Fibroblast of peridontal ligament (primary cell): Measurements from ENCODE around the gene NHS.

Experiments used
- DNase-seq: peaks from one replicate; pipeline ENCODE4 v3.0.0-alpha.2; 2010; ENCODE audit errors: extremely low read depth

Gene NHS

DNA sequence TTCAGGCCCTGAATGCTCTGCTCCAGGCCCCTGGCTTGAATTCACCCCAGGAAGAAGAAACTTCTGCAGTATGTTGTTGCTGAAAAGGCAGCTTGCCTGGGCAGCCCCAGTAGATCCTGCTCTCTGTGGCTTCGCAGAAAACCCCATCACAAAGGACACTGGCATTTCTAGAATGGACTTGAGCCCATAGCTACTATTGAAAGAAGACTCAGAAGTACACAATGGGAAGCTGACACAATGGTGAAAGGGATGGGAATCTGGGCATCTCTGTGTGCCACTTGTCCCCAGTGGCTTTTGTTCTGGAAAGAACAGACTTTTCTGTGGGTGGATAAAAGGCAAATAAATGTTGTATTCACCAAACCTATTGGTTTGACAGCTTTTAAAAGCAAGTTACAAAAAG is 294.9 kb downstream of the NHS start:
- DNase-seq, result no peak

DNA sequence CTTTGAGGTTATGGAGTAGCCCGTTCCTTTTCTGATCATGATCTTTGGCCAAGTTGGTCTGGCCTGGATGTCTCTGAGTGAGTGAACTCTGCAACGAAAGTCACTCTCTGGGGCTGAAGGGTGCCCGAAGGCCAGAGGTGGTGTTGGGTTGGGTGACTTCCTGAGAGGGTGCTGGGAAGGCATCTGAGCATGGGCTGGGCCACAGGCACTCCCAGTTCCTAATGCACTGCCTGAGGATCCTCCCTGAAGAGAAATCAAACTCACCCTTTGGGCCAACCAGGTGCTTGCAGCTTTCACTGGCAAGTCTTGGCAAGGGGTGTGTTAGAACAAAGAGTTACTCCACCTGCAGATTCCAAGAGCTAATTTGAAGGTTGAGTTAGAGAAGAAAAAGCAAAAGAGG is 295.9 kb downstream of the NHS start:
- no peak for DNase-seq

DNA sequence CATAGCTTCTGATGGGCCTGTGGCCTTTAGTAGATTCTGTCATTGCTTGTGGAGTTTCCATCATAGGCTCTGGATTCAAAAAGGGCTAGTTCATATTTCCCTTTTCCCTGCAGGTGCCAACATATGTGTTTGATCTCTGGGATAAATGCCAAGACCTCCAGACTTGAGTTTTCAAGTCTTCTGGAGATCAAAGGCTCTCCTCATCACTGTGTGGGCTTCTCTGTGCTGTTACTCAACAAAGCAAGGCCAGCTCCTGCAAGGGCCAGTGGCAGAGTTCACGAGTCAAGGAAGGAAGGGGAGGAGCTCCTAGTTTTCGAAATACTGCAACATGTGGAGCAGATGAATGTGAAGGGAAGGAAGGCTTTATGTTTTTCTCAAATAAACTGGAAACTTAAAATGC is 299.6 kb downstream of the NHS start:
- no peak for DNase-seq

DNA sequence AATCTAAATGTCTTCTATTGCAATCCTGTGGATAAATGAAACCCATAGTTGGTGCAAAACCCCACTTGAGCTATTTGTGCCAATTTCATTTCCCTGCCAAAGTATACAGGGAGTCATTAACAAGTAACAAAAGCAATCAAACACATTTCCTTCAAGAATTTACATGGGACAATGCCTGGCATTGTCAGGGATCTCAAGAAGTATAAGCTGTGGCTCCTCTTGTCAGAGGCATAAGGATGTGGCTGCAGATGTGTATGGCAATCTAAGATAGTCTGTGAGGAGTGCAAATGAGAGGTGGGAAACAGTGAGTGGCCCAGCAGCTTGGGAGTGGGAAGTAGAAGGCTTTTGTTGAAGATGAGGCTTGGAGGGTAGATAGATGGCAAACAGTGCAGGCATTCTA is 304.3 kb downstream of the NHS start:
- DNase-seq, result no peak

DNA sequence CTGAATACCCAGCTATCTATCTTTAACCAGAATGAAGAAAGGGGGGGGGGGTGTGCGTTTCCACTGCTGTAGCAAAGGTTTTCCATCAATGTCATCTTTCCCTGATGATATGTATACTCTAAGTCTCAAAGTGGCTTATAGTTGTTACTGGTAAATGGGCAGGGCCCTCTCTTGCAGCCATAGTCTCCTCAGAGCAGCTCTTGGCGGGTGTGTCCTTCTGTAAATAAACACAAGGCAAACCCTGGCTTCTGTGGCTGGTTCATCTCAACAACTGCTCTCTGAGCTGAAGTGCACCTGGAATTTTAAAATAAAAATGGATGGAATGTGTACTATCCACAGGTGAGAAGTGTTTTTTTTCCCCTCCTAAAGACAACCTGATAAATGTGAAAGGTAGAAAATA is 304.8 kb downstream of the NHS start:
- DNase-seq, result no peak

DNA sequence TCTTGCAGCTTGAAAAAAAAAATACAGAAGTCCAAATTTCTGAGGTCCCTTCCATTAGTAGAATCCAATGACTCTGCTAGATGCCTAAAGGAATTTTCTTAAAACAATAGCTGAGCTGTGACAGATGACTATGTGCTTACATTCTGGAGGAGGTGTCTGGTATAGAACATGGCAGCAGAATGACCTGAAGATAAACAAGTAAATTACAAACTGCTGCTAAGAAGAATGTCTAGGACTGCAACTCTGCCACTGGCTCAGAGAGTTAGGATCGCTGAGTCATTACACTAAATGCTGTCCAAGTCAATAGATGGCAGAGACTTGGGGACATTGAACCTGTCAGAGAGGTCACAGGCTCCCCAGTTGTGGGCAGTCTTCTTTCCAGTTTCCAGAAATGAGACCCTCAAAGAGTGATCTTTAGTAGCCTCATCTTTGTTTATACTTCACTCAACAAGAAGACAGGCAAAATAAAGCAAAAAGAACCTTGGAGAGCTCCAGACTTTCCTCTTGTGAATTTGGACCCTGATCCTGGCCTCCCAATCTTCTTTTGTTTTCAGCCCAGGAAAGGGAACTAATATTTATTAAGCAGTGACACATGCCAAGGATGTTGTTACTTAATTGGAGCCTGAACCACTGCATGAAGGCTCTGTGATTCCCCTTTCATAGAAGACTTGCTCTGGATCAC is 305.9 kb downstream of the NHS start:
- peak; percentile 16 for DNase-seq

DNA sequence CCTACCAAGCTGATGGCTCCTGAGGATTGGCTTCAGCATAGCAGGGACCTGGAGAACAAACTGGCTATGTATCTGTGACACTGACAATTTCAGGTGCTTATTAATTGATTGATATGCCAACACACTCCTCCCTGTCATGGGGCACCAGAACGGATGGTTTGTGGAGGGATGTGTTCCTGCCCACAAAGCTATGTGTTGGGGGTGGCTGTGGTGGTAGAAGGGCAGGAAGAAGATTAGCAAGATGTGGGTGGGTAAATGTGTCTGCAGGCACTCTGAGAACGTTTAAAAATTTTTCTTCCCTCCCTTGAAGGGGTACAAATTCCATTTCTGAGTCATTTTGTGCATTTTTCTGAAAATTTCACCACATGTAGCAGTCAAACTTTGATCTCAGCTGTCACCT is 307.3 kb downstream of the NHS start:
- no peak for DNase-seq

DNA sequence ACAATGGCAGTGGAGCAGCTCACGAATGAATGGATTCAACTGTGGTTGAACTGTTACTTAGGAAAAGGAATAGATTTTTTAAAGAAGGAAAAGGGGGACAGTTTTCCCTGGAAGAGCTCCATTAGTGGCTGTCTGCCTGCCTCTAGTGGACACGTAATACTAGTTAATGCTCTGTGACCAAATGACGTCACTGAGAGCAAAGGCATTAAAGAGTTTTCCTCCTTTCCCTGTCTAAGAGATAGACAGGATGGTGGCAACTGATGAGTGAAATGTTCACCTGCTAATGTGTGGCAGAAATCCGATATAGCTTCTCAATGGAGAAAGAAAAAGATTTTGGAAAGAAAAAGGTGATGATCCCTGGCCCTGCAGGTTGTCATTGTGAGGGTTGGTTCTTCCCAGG is 310.0 kb downstream of the NHS start:
- DNase-seq, result no peak

DNA sequence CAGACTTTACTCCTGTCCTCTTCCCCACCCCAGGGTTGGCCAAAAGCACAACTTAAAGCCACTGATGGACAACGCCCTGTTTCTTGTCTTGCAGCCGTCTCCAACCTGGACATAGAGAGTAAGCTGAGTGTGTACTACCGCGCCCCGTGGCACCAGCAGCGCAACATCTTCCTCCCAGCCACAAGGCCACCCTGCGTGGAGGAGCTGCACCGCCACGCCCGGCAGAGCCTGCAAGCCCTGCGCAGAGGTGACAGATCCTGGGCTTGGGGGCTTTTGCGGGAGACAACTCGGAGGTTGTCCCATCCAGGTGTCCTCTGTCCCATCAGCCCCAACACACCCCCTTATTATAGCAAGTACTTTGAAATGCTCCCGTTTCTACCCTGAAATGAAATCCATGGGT is 312.6 kb downstream of the NHS start:
- no peak for DNase-seq

DNA sequence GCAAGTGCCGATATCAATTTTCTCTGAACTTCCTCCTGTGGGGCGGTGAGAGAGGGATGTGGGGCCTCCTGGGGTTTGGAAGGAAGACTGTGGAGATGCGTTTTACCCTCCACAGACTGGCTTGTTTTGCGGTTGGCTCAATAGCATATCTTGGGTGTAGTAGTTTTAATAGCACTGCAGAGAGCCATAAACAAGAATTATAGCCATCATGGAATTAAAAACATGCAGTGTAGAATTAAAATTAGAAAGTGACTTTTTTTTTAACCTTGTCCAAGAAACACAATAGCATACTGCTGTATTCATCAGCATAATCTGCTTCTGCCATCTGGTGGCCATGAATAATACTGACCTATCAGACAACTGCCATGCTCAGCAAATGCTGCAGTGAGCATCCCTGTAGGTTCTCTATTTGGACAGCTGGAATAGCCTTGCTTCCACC is 315.0 kb downstream of the NHS start:
- DNase-seq, result peak; percentile 81

DNA sequence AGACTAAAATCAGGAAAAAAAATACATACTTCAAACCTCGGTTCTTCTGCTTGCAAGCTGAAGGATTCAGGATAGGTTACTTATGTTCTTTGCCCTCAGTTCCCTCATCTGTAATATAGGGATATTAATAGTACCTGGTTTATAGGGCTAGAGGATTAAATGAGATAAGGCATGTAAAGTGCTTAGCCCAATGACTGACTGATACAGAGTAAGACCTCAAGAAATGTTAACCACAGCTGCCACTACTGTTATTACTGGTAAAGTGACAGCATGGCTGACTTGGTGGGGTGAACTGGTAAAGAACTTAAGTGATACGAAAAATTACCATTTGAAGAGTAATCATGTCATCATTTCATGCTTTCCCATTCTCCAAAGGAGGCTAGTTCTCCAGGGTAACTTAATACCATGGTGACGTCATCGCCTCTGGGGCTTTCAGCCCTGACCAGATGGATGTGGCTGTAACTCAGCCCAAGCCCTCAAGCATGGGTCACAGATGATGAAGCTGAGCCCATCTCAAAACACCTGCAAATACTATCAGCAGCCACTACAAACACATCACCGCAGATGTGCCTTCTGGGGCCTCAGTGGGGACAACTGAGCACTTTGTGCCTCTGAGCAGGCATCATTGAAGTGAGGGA is 317.8 kb downstream of the NHS start:
- DNase-seq, result peak; percentile 71

DNA sequence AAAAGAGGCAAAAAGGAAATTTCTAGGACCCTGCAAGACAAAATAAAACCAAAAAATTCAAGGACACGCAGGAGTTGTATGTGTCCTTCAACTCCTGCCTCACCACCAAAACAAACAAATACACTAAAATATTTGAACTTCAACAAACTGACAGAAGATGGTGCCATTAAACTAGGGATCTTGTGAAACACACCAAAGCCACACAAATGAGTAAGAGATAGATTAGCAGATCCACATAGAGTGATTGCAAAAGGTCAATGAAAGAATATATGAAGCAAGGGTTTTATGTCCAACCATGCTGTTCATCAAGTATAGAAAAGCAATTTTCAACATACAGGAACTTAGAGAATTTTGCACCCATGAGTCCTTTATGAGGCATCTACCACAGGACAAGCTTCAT is 322.2 kb downstream of the NHS start:
- peak; percentile 63 for DNase-seq

DNA sequence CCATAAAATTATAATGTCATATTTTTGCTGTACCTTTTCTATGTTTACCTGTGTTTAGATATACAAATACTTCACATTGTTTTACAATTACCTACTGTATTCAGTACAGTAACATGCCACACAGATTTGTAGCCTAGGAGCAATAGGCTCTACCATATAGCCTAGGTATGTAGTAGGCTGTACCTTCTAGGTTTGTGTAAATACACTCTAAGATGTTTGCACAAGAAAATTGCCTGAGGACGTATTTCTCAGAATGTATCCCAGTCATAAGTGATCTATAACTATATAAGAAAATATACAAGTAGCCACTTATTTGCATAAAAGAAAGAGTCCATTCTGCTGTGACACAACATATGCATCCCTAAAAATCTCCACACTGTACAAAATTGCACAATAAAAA is 326.0 kb downstream of the NHS start:
- DNase-seq, result no peak

DNA sequence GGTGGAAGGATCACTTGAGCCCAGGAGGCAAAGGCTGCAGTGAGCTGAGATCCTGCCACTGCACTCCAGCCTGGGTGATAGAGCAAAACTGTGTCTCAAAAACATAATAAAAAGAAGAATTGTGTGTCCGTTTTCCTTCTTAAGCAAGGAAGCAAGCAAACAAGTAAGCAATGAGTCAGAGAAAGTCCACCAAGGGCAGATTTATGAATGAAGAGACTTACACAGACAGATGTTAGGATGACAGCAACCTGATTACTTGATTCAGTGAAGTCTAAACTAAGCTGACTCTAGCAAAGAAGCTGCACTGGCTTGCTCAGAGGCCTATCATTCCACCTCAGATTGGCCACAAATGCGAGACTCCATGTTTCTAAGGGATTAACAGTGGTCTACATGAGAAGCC is 328.2 kb downstream of the NHS start:
- no peak for DNase-seq

DNA sequence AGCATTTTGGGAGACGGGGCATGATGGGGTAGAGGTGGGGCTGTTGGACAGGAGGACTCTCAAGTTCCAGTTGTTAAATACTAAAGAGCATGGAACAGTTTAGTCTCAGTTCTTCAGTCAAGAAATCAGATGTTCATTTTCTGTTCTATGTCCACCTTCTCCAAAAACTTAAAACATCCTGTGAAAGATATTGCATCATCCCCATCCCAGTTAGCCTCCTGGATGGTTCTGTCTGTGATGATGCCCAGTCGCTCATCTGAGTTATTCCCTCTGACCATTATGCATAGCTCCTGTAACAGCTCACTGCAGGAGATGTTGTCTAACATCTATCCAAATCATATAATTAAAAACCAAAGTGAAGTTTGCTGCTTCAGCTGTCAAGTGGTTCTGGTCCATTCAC is 330.2 kb downstream of the NHS start:
- DNase-seq, result no peak

DNA sequence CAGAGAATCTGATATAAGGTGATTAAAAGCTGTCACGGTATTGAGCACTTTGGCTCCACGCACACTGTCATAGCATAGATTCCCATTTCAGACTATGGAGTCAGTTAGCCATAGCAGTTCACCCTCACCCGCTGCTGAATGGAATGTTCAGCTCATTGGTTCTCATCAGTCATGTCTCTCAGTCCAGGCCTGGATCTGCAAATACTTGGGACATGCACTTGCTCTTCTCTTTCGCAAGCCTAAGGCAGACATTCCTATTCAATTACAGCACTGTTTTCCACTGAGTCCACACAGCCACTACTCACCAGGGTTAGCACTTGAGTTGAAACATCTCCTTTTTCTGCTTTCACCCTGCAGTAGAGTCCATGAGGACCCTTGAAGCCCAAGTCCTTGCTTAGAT is 331.7 kb downstream of the NHS start:
- DNase-seq, result peak; percentile 82

DNA sequence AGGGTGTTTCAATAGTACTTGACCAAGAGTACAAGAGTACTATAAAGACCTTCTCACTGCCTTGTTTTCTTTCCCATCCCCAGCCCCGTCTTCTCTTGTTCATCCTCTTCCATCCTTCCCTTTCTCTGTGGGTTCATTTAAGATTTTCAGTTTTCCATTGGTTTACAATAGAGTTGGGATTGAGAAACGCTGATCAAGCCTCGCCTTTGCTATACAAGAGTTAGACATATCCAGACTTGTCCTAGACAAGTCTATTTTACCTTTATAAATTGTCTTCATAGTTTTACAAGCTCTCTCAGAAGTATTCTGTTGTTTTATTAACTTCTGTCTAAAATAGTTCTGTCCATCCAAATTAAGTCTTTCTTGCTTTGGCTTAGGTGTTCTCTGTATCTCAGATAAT is 332.7 kb downstream of the NHS start:
- DNase-seq, result no peak

DNA sequence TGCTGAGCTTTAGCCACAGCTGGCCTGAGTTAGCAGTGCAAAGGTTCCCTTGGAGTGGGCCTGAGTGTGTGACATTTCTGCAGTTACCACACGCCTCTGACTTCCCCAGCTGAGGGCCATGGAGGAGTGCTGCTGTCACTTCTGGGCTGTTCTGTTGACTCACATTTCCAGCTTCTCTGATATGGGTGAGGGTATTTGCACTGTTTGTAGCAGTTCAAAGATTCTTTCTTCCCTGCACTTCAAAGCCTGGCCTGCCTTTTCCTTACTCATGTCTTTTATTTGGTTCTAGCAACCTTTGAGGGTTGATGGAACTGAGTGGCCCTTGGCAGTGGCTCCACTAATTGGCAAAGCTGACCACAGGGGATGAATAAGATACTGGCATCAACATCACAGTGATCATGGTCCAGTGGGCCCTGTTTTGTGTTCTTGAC is 335.9 kb downstream of the NHS start:
- peak; percentile 45 for DNase-seq

DNA sequence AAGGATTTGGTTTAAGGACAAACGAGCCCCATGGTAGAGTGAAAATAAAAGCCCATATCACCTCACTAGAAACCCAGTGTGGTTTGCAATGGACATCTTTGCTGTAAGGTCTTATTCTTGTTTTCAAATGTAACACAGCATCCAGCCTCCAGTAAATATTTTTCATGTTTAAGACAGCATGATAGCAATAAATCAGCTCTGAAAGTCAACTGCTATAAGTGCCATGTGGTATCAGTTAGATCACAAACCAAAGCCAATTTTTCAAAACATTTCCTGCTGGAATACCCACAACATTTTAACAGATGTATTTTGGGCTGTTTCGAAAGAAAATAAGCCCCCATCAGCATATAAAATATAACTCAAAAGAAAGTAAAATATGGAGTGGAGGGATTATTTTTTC is 338.3 kb downstream of the NHS start:
- peak; percentile 24 for DNase-seq

DNA sequence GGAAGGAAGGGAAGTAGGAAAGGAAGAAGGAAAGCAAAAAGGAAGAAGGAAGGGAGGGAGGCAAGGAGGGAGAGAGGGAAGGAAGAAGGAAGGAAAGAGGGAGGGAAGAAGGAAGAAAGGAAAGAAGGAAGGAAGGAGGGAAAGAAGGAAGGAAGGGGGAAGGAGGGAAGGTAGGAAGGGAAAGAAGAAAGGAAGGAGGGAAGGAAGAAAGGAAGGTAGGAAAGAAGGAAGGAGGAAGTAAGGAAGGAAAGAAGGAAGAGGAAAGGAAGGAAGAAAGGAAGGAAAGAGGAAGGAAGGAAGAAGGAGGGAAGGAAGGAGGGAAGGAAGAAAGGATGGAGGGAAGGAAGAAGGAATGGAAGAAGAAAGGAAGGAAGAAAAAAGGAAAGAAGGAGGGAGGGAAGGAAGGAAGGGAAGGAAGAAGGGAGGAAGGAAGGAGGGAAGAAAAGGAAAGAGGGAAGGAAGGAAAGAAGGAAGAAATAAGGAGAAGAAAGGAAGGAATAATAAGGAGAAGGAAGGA is 343.7 kb downstream of the NHS start:
- DNase-seq, result no peak

DNA sequence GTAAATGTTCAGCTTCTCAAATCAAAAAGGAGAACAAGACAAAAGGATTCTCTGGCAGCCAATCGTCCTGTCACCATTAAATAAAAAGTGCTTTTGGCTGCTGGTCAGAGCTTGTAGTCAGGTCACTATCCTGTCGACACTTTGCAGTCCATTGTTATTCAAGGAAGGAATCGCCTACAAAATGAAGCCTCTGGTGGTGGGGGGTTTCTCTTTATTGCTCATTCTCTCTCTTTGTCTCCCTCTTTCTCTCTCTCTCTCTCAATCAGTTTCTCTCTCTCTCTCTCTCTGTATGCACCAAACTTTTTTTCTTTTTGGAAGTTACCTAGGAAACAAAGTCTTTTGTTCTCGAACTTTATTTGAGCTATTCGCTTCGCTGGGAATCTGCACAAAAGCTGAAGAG is 344.7 kb downstream of the NHS start:
- DNase-seq, result no peak

DNA sequence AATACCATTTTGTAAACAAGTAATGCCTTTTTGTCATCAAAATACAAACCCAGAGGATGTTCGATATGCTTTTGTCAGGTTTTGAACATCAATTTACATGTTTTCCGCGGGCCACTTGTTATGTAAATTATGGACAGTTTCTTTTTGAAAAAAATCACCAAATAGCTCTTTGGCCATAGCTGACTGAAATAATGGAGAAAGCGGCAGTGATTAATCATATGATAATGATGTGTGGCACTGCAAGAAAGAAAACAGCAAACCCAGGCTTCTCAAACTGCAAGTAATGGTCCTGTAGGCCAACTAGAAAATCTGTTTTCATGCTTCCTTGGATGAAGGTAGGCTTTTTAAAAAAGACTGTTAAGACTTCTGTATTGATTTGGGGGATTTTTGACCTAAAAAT is 346.7 kb downstream of the NHS start:
- no peak for DNase-seq

DNA sequence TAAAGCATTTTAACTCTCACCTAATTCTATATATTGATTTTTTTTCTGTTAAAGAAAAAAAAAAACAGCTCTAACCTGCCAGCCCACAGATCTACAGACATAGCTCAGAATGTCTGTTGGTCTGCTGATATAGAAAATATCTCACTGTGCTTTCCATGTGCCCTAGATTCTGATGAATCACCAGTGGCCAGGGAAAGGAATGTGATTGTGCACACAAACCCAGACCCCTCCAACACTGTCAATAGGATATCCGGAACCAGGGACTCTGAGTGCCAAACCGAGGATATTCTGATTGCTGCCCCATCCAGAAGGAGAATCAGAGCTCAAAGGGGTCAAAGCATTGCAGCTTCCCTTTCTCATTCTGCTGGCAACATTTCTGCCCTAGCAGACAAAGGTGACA is 350.2 kb downstream of the NHS start:
- DNase-seq, result no peak
